Naive thymus-derived CD8-positive, alpha-beta T cell (primary cell): ENCODE data around the gene TSSC4. TPM values are rescaled to one million over a fixed set of nuclear protein-coding genes. Genes with fewer than 3 reads are reported as not detected.

Experiments
- ATAC-seq, 2 donors: fragments of 150-1000 bp; cut with Tn5 transposase in 1 of 2; sonication (Bioruptor Pico), chemical (Tn5 transposase) in 1 of 2; 1 replicate in 1 of 2; 2 replicates in 1 of 2; pipeline ENCODE4 v1.10.0; 2021; ENCODE audit warnings: mild to moderate bottlenecking in 2 of 2, moderate library complexity in 2 of 2
- POLR2A ChIA-PET: fragments of 350-600 bp; sonication (Branson Sonifier 250); formaldehyde crosslinking; loops from one replicate; lab custom pipeline; 2021; ENCODE audit warnings: antibody characterized with exemption; lab: Charles Lee
- DNase-seq, 10 donors: peaks; one replicate each; pipeline versions ENCODE4 v3.0.0 to v3.0.0-alpha.2; 2020 to 2022
- H3K27ac Mint-ChIP-seq, 10 donors: one replicate each; pipeline ENCODE4 v1.8.0; 2020 to 2022; ENCODE audit warnings: mild to moderate bottlenecking in 10 of 10, mixed read lengths in 10 of 10, moderate library complexity in 4 of 10, inconsistent platforms in 1 of 10
- H3K27me3 Mint-ChIP-seq, 5 donors: one replicate each; pipeline ENCODE4 v1.8.0; 2021 to 2022; ENCODE audit warnings: mixed read lengths in 5 of 5
- H3K36me3 Mint-ChIP-seq, 3 donors: one replicate each; pipeline ENCODE4 v1.8.0; 2020 to 2022; ENCODE audit warnings: mixed read lengths in 3 of 3, mild to moderate bottlenecking in 2 of 3, inconsistent platforms in 1 of 3
- H3K4me1 Mint-ChIP-seq, 4 donors: one replicate each; pipeline ENCODE4 v1.8.0; 2021 to 2022; ENCODE audit warnings: mixed read lengths in 4 of 4
- H3K4me3 Mint-ChIP-seq, 10 donors: one replicate each; pipeline ENCODE4 v1.8.0; 2020 to 2022; ENCODE audit warnings: mild to moderate bottlenecking in 10 of 10, mixed read lengths in 10 of 10, moderate library complexity in 6 of 10, inconsistent platforms in 1 of 10
- H3K9me3 Mint-ChIP-seq, 9 donors: one replicate each; pipeline ENCODE4 v1.8.0; 2020 to 2022; ENCODE audit warnings: mixed read lengths in 9 of 9, mild to moderate bottlenecking in 3 of 9, inconsistent platforms in 1 of 9, moderate library complexity in 1 of 9
- polyA plus RNA-seq, 3 donors: library from polyadenylated mRNA; unstranded; fragments of 300-500 nt; fragmentation: Illumina TruSeq; gene quantifications; one replicate each; pipeline ENCODE4 v1.2.3, GENCODE V29; 2021
- total RNA-seq, 8 experiments: library from RNA in 2 of 8; stranded (reverse) in 2 of 8; gene quantifications; one replicate each; pipeline ENCODE4 v1.2.3 and lab custom pipeline; 2021 to 2026

Gene TSSC4
- total and polyA plus RNA-seq, 5 experiments from 2014 or later: 49.0 to 68.3 (median 56.6) TPM

DNA sequence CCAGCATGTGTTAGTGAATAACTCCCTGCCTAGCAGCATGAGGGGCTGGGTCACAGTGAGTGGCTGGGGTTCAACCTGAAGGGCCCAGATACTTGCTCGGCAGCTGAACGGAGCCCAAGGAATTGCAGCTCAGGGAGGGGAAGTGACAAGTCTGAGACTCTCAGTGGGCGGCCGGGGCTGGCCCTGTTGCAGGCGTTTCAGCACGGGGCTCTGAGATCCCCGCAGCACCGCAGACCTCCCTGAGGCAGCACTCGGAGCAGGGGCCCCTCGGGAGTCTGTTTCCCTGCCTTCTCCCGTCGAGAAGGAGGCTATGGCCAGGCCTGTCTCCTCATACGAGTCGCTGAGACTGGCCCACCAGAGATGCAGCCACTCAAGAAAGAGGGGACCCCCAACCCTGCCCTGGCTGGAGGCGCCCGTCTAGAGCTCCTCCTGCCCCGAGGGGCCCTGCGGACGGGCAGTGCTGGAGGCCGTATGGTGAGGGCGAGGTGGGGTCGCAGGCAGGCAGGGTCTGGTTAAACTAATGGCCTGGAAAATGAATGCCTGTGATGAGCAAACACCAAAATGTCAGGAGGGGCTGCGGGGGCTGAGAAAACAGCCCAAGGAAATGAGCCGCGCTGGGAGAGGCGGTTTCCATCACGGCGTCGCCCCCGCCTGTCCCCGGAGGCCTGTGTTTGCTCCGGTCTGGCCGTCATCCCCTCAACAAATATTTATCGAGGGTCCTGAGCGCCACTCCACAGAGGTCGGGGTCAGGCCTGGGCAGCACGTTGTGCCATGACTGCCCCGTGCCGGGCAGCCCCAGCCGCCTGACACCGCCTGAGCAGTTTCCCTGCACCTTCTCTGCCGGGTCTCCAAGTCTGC lies 9.3 kb downstream of the TSSC4 start:
- H3K36me3 Mint-ChIP-seq: no peaks in the 10 kb centered on the region
- POLR2A ChIA-PET: interaction anchor here (1.0 kb wide), 1 partner anchor 112 kb away, joined by 3 read pairs; no protein-coding TSS in a partner anchor
- H3K4me1 Mint-ChIP-seq: no peaks in the 10 kb centered on the region
- ATAC-seq: no peak
- H3K9me3 Mint-ChIP-seq: no peaks in the 10 kb centered on the region
- no peaks in the 10 kb centered on the region for H3K27me3 Mint-ChIP-seq
- H3K4me3 Mint-ChIP-seq: no peak overlapping the region
- DNase-seq: no peak
- no peak overlapping the region for H3K27ac Mint-ChIP-seq

DNA sequence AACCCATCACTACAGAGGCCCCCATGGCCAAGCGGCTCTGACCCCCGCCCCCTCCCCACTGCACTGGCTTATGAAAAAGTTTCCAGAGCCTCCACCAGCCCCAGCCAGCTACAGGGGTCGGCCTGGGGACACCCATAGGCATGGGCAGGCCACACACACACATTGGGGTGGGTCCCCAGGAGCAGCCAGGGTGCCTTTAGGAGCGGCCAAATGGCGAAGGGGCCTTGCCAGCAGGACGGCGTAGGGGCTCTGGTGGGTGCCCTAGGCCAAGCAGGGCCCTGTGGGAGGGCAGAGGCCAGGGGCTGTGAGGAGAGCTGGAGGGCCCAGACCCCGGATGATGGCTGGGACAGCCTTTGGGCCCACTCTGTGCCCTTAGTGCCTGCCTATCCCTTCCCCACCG lies 10.1 kb downstream of the TSSC4 start:
- H3K4me3 Mint-ChIP-seq: no peak overlapping the region
- POLR2A ChIA-PET: no interaction called here
- no peaks in the 10 kb centered on the region for H3K36me3 Mint-ChIP-seq
- no peaks in the 10 kb centered on the region for H3K27me3 Mint-ChIP-seq
- no peak overlapping the region for H3K27ac Mint-ChIP-seq
- H3K9me3 Mint-ChIP-seq: no peaks in the 10 kb centered on the region
- ATAC-seq (no peak), DNase-seq (no peak)
- H3K4me1 Mint-ChIP-seq: no peaks in the 10 kb centered on the region

DNA sequence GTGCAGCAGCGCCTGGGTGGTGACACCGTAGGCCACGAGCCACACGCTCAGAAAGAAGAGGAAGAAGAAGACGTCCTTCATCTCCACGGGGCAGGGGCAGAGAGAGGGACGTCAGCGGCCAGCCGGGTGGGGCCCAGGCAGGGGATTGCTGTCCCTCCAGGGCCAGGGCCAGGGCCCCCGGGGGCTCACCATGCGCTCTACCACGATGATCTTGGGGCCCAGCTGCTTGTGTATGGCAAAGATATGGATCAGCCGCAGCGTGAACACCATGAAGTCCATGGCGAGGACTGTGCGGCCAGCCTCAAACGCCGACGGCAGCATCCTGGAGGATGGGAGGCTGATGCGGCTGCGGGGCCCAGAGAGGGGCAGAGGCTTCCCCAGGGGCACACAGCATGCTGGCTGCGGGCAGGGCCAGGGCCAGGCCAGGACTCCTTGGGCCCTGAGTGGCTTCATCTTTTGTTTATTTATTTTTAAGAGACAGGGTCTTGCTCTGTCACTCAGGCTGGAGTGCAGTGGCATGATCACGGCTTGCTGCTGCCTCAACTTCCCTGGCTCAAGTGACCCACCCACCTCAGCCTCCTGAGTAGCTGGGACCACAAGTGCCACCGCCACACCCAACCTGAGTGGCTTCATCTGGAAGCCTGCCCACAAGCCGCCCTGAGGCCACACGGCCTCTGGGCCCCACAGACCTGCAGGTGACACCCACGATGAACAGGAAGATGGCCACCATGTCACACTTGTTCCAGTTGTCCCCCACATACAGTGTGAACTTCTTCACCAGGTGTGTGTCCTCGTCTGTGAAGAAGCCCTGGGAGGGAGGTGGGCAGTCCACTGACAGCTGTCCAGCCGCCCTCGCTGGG lies 11.1 kb downstream of the TSSC4 start:
- no peak for ATAC-seq
- no peak for DNase-seq
- H3K4me3 Mint-ChIP-seq: no peak overlapping the region
- H3K27ac Mint-ChIP-seq: peak overlapping the region in 1 of 10 donors; percentile 74
- H3K27me3 Mint-ChIP-seq: no peaks in the 10 kb centered on the region
- POLR2A ChIA-PET: no interaction called here
- no peaks in the 10 kb centered on the region for H3K9me3 Mint-ChIP-seq
- no peaks in the 10 kb centered on the region for H3K36me3 Mint-ChIP-seq
- H3K4me1 Mint-ChIP-seq: no peaks in the 10 kb centered on the region

DNA sequence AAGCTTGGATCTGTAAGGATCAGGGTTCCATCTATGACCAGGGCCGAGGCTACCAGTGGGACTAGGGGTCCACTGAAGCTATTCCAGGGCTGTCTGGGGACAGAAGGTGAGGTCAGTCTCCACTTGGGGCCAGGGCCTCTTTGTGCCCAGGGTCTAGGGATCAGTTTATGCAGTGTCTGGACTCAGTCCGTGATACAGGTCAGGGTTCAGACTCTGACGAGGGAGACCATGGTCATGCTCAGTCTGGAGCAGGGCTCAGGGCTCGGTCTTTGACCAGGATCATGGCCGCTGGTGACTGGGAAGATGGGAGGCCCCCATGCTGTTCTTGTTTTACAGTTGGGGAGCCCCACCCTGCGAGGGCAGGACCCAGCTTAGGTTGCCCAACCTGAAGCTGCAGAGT lies 11.8 kb downstream of the TSSC4 start:
- POLR2A ChIA-PET: no interaction called here
- ATAC-seq: no peak
- no peaks in the 10 kb centered on the region for H3K36me3 Mint-ChIP-seq
- no peaks in the 10 kb centered on the region for H3K4me1 Mint-ChIP-seq
- H3K27me3 Mint-ChIP-seq: no peaks in the 10 kb centered on the region
- no peak overlapping the region for H3K27ac Mint-ChIP-seq
- no peak overlapping the region for H3K4me3 Mint-ChIP-seq
- DNase-seq: no peak
- no peaks in the 10 kb centered on the region for H3K9me3 Mint-ChIP-seq

DNA sequence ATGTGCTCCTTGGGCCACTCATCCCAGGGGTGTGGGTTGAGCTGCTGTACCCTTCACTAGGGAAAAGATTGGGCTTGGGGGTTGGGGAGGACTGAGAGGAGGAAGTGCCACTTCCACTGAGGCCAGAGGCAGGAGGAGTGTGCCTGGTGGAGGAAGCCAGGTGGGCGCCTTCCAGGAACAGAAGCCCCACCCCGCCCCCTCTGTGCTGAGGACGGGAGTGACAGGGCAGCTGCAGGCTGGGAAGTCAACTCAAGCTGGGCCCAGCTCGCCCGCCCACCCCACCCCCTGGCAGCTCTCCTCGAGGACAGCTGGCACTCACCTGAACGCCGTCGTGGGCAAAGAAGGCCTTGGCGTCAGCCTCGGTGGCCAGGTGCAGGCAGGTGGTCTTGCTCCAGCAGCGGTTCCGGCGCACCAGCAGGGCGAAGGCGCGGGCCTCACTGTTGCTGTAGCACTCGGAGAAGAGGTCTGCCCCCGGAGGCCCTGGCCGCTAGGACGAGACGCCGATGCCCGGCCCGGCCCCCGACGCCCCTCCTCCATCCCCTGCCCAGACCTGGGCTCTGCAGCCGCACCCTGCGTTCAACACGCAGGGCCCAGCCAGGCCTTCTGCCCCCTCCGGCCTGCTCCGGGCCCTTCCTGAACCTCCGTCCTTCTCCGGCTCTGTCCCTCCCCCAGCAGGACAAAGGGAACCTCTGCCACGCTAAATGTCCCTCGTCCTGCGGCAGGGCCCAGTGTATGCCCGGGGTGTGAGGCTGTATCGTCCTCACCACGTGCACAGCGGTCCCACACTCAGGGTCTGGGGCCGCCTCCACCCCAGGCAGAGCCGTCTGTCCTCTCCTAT lies 13.4 kb downstream of the TSSC4 start:
- POLR2A ChIA-PET: interaction anchor here (0.6 kb wide), 1 partner anchor 605 kb away, joined by 3 read pairs; no protein-coding TSS in a partner anchor
- no peak for ATAC-seq
- no peak overlapping the region for H3K4me3 Mint-ChIP-seq
- no peaks in the 10 kb centered on the region for H3K27me3 Mint-ChIP-seq
- peak overlapping the region in 1 of 10 donors; percentile 29 for H3K27ac Mint-ChIP-seq
- H3K36me3 Mint-ChIP-seq: no peaks in the 10 kb centered on the region
- peaks cover 0 to 2% (median 1%) of the 10 kb centered on the region in 4 donors for H3K4me1 Mint-ChIP-seq
- H3K9me3 Mint-ChIP-seq: no peaks in the 10 kb centered on the region
- no peak for DNase-seq

DNA sequence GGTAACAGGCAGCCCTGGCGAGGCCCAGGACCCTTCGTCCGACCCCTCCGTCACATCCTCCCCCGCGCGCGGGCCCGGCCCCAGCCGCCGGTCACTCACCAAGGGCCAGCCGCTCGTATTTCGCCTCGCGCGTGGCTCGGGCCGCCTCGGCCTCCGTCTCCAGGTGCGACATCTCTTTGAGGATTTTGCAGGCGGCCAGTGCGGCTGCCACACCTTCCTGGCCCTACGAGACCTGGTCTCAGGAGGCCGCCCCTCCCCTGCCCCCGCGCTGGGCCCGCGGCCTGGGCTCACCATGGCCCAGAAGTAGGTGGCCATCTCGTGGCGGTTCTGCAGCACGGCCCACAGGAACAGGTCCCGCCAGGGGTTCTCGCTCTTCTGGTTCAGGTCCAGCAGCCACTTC lies 14.1 kb downstream of the TSSC4 start:
- ATAC-seq: no peak
- no peak overlapping the region for H3K27ac Mint-ChIP-seq
- no peak overlapping the region for H3K4me3 Mint-ChIP-seq
- H3K4me1 Mint-ChIP-seq: peaks cover 0 to 3% (median 1%) of the 10 kb centered on the region in 4 donors
- no peaks in the 10 kb centered on the region for H3K36me3 Mint-ChIP-seq
- POLR2A ChIA-PET: no interaction called here
- no peaks in the 10 kb centered on the region for H3K9me3 Mint-ChIP-seq
- H3K27me3 Mint-ChIP-seq: no peaks in the 10 kb centered on the region
- DNase-seq: no peak

DNA sequence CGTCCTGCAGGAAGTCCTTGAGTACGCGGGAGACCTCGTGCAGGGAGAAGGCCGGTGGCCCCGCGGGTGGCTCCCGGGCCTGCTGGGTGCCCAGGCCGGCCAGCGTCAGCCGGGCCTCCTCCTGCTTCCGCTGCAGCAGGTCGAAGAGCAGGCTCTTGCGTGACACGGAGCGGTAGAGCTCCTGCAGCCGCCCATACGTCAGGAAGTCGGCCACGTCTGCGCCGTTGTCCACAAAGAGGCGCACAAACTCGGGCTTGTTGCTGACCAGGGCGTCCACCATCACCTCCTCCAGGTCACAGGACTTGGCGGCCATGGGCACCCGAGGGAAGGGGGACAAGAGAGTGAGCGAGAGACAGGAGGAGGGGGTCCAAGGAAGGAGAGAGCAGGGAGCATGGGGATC lies 14.6 kb downstream of the TSSC4 start:
- Mint-ChIP-seq H3K4me1 (peaks cover 0 to 5% (median 2%) of the 10 kb centered on the region in 4 donors), H3K36me3 (no peaks in the 10 kb centered on the region), H3K4me3 (no peak overlapping the region), H3K9me3 (no peaks in the 10 kb centered on the region), H3K27ac (no peak overlapping the region), H3K27me3 (no peaks in the 10 kb centered on the region)
- ATAC-seq (no peak), DNase-seq (no peak)
- POLR2A ChIA-PET: no interaction called here

DNA sequence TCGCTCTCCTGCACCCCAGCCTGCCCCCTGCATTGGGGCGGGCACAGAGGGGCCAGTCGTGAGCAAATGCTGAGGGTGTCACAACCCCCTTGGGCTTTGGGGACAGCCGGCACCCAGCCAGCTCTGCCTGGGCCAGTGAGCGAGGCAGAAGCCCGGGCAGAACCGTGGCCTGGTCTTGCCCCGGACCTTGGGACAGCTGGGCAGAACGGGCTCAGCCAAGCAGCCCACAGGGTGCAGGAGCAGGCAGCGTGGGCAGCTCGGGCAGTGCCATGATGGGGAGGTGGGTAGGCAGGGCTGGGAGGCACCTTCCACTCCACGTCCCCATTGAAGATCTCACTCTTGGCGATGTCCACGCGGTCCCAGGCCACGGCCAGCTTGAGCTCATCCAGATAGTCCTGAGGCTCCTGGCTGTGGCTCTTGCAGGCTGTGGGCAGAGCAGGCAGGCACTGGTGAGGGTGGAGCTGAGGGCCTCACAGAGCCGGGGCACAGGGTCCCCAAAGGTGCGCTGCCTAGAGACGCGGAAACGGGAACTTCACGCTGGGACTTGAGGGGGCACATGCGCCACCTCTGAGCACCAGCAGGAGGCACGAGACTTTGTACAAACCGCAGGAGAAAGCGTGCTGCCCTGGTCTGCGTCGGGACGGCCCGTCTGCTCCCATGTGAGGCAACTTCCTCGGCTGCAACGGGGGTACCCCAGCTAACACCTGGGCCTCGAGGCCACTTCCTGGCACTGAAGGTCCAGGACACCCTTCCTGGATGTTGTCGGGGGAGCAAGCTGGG lies 15.2 kb downstream of the TSSC4 start:
- no peaks in the 10 kb centered on the region for H3K27me3 Mint-ChIP-seq
- no peak overlapping the region for H3K27ac Mint-ChIP-seq
- no peak for ATAC-seq
- H3K4me1 Mint-ChIP-seq: peaks cover 0 to 5% (median 3%) of the 10 kb centered on the region in 4 donors
- no peaks in the 10 kb centered on the region for H3K36me3 Mint-ChIP-seq
- no peak overlapping the region for H3K4me3 Mint-ChIP-seq
- no peaks in the 10 kb centered on the region for H3K9me3 Mint-ChIP-seq
- DNase-seq: no peak
- POLR2A ChIA-PET: no interaction called here

DNA sequence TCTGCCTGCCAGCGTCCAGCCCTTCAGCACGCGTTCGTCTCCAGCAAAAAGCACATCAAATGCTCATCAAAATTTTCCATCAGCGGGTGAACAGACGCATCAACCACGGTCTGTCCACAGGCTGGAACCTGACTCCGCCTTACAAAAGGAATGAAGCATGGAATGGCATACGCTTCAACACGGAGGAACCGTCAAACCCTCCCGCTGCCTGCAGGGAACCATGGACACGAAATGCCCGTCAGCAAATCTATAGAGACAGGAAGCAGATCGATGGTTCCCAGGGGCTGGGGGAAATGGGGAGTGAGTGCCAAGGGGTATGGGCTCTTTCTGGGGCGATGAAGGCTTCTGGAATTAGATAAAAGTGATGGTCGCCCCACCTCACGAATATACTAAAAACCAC lies 16.2 kb downstream of the TSSC4 start:
- Mint-ChIP-seq H3K4me1 (peaks cover 0 to 5% (median 3%) of the 10 kb centered on the region in 4 donors), H3K27me3 (no peaks in the 10 kb centered on the region), H3K27ac (no peak overlapping the region), H3K36me3 (no peaks in the 10 kb centered on the region), H3K4me3 (no peak overlapping the region), H3K9me3 (no peaks in the 10 kb centered on the region)
- POLR2A ChIA-PET: no interaction called here
- DNase-seq: no peak
- ATAC-seq: no peak

DNA sequence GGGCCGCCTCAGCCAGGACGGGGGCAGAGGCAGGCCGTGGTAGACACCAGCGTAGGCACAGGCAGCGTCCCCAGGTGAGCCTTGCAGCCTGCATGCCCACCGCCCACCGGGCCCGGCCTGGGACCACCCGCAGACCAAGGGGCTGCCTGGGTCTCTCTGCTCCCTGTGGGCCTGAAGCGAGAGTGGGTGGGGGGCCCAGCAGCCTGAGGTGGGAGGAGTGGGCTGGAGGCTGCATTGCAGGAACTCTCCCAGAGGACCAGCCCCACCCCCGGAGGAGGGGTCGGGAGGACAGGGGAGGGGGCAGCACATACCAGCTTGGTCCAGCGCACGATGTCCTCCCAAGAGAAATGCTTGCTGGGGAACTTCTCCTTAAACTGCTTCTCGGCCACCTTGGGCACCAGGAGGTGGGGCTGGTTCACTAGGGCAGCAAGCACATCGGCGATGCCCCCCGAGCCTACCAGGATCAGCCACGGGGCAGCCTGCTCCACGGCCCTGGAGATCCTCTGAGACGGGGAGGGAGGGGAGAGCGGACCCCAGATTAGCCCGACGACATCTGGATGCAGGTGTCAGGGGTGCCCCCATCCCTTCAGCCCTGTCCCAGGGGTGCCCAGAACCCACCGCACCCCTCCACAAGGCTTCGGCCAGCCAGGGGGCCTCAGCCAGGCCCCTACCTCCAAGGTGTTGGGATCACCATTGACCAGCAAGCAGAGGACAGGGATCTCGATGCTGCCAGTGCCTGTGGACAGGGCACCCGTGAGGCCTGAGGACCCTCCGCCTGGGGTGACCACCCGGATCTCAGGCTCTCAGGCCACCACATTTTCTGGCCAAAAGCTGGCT lies 17.5 kb downstream of the TSSC4 start:
- no peaks in the 10 kb centered on the region for H3K9me3 Mint-ChIP-seq
- no peaks in the 10 kb centered on the region for H3K36me3 Mint-ChIP-seq
- no peak overlapping the region for H3K27ac Mint-ChIP-seq
- peaks cover 0 to 5% (median 3%) of the 10 kb centered on the region in 4 donors for H3K4me1 Mint-ChIP-seq
- no peaks in the 10 kb centered on the region for H3K27me3 Mint-ChIP-seq
- POLR2A ChIA-PET: interaction anchor here (0.6 to 4.4 kb wide), 3 partner anchors 114 to 482 kb away, joined by 3 to 53 read pairs (median 5); partner anchors contain the start of genes C11orf21 and TSPAN32
- ATAC-seq (no peak), DNase-seq (no peak)
- no peak overlapping the region for H3K4me3 Mint-ChIP-seq

DNA sequence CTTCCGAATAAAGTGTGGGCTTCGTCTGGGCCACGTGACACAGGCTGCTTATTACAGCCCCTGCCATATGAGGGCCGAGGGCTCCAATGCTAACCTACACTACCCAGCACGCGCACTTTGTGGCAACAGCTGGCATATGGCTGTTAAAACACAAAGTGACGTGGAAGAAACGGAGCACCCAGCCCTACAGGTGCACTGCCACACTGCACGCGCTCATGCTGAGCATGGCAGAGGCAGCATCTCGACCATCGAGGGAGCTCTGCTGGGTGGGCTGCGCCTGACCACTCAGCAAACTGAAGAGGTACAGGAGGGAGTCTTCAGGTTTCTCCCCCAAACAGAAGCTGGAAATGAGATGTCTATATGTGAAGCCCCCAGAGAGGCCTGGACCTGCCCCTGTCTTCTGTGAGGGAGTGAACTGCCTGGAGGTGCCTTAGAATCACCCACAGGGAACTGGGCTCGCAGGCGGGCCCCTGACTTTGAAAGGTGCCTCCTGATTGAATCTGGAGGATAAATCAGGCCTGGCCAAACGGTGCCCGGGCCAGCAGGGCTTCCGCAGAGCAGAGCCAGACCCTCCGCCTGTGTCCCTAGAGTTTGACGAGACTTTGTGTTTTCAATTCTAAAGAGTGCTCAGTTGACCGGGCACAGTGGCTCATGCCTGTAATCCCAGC lies 18.3 kb downstream of the TSSC4 start:
- POLR2A ChIA-PET: interaction anchor here (0.6 to 4.4 kb wide), 5 partner anchors 18 to 481 kb away, joined by 3 to 53 read pairs (median 5); partner anchors contain the start of genes C11orf21, TSPAN32 and TSSC4

More for the DNA sequence above, 18.3 kb downstream of the TSSC4 start:
- Mint-ChIP-seq H3K36me3 (no peaks in the 10 kb centered on the region), H3K9me3 (no peaks in the 10 kb centered on the region), H3K27ac (no peak overlapping the region), H3K27me3 (no peaks in the 10 kb centered on the region), H3K4me3 (no peak overlapping the region), H3K4me1 (peaks cover 0 to 5% (median 3%) of the 10 kb centered on the region in 4 donors)
- ATAC-seq (no peak), DNase-seq (no peak)
